Glutamatergic neuron (in vitro differentiated cells): ENCODE measurements around the gene EIPR1. TPM values are rescaled to one million over a fixed set of nuclear protein-coding genes. Genes with fewer than 3 reads are reported as not detected.

Source experiments
- DNase-seq: peaks from one replicate; pipeline ENCODE4 v3.0.0; 2022
- H3K27ac Mint-ChIP-seq: one replicate; pipeline ENCODE4 v1.8.0; 2020; ENCODE audit warnings: mild to moderate bottlenecking, mixed read lengths, inconsistent platforms; ENCODE audit not compliant: unreplicated experiment
- H3K27me3 Mint-ChIP-seq: one replicate; pipeline ENCODE4 v1.8.0; 2020; ENCODE audit warnings: mild to moderate bottlenecking, moderate library complexity, mixed read lengths, inconsistent platforms; ENCODE audit not compliant: unreplicated experiment
- H3K36me3 Mint-ChIP-seq: one replicate; pipeline ENCODE4 v1.8.0; 2020; ENCODE audit warnings: mild to moderate bottlenecking, mixed read lengths, inconsistent platforms; ENCODE audit not compliant: unreplicated experiment
- H3K4me1 Mint-ChIP-seq: one replicate; pipeline ENCODE4 v1.8.0; 2020; ENCODE audit warnings: mild to moderate bottlenecking, low read depth, mixed read lengths, inconsistent platforms; ENCODE audit not compliant: unreplicated experiment
- H3K4me3 Mint-ChIP-seq: one replicate; pipeline ENCODE4 v1.8.0; 2020; ENCODE audit warnings: mild to moderate bottlenecking, mixed read lengths, inconsistent platforms; ENCODE audit not compliant: unreplicated experiment
- H3K9me3 Mint-ChIP-seq: one replicate; pipeline ENCODE4 v1.8.0; 2020; ENCODE audit warnings: mild to moderate bottlenecking, moderate library complexity, mixed read lengths, inconsistent platforms; ENCODE audit not compliant: unreplicated experiment
- CTCF ChIP-seq: fragments of 200-600 bp; sonication (generic); IDR thresholded peaks from one replicate; pipeline ENCODE4 v1.5.0; 2021; ENCODE audit not compliant: partially characterized antibody, unreplicated experiment
- total RNA-seq: library from RNA; stranded (reverse); fragmentation: NEBNext Ultra II Directional; extraction: Animal tissue kit (Norgen Biotek cat#: 25700); gene quantifications from one replicate; pipeline ENCODE4 v1.2.1, GENCODE V29; 2021; ENCODE audit not compliant: unreplicated experiment

The EIPR1 gene
- total RNA-seq, 1 donor from 2014 or later, result 43.8 TPM

GRCh38 chr2:3291750-3292149 is 85.9 kb downstream of the EIPR1 start:
- no peak overlapping the region for H3K27ac Mint-ChIP-seq
- H3K27me3 Mint-ChIP-seq, result peaks cover 9% of the 10 kb centered on the region
- peaks cover 24% of the 10 kb centered on the region for H3K4me1 Mint-ChIP-seq

GRCh38 chr2:3291113-3291512 is 86.5 kb downstream of the EIPR1 start:
- Mint-ChIP-seq H3K4me3 (no peak overlapping the region), H3K27me3 (peaks cover 9% of the 10 kb centered on the region), H3K9me3 (peaks cover 12% of the 10 kb centered on the region), H3K36me3 (peaks cover 8% of the 10 kb centered on the region), H3K4me1 (peaks cover 24% of the 10 kb centered on the region), H3K27ac (no peak overlapping the region)
- no peak for TF ChIP-seq CTCF
- DNase-seq, result no peak

More at GRCh38 chr2:3291750-3292149, 85.9 kb downstream of the EIPR1 start:
- peaks cover 12% of the 10 kb centered on the region for H3K9me3 Mint-ChIP-seq
- no peak for DNase-seq
- H3K36me3 Mint-ChIP-seq, result peaks cover 8% of the 10 kb centered on the region
- H3K4me3 Mint-ChIP-seq, result no peak overlapping the region
- TF ChIP-seq CTCF, result no peak

GRCh38 chr2:3290655-3291054 is 87.0 kb downstream of the EIPR1 start:
- H3K36me3 Mint-ChIP-seq, result peaks cover 8% of the 10 kb centered on the region
- H3K27ac Mint-ChIP-seq, result no peak overlapping the region
- DNase-seq, result no peak
- H3K27me3 Mint-ChIP-seq, result peaks cover 9% of the 10 kb centered on the region
- no peak overlapping the region for H3K4me3 Mint-ChIP-seq
- no peak for TF ChIP-seq CTCF
- H3K4me1 Mint-ChIP-seq, result peaks cover 24% of the 10 kb centered on the region
- H3K9me3 Mint-ChIP-seq, result peaks cover 12% of the 10 kb centered on the region

- no peak for DNase-seq
- H3K9me3 Mint-ChIP-seq, result peaks cover 12% of the 10 kb centered on the region
- no peak for TF ChIP-seq CTCF
- H3K27ac Mint-ChIP-seq, result no peak overlapping the region
- peaks cover 8% of the 10 kb centered on the region for H3K36me3 Mint-ChIP-seq
- H3K4me1 Mint-ChIP-seq, result peaks cover 24% of the 10 kb centered on the region
- peak overlapping the region; percentile 8 for H3K4me3 Mint-ChIP-seq
- peaks cover 9% of the 10 kb centered on the region for H3K27me3 Mint-ChIP-seq
Measured at GRCh38 chr2:3289971-3290370, 87.6 kb downstream of the EIPR1 start.

GRCh38 chr2:3289526-3289925 is 88.1 kb downstream of the EIPR1 start:
- H3K27ac Mint-ChIP-seq, result no peak overlapping the region
- peaks cover 26% of the 10 kb centered on the region for H3K4me1 Mint-ChIP-seq
- DNase-seq, result no peak
- H3K4me3 Mint-ChIP-seq, result peak overlapping the region; percentile 8
- H3K27me3 Mint-ChIP-seq, result peaks cover 11% of the 10 kb centered on the region
- TF ChIP-seq CTCF, result no peak
- peaks cover 8% of the 10 kb centered on the region for H3K36me3 Mint-ChIP-seq
- peaks cover 16% of the 10 kb centered on the region for H3K9me3 Mint-ChIP-seq
